Stimulated activated CD4-positive, alpha-beta T cell treated with anti-CD3 and anti-CD28 coated beads, Interleukin-4, amount 100 ng/mL, for 24 hours (primary cell): Measurements from ENCODE around the gene PTPRM.

Experiments used
- DNase-seq: peaks from one replicate; pipeline ENCODE4 v3.0.0-alpha.2; 2020

The PTPRM gene

GRCh38 chr18:8196238-8196637 lies 629.1 kb downstream of the PTPRM start:
- DNase-seq = no peak

- DNase-seq = no peak
These were observed 630.4 kb downstream of the PTPRM start for GRCh38 chr18:8197499-8197898.

GRCh38 chr18:8207996-8208395 lies 640.9 kb downstream of the PTPRM start:
- DNase-seq = no peak

- DNase-seq = no peak
These were observed 641.6 kb downstream of the PTPRM start for GRCh38 chr18:8208716-8209115.

GRCh38 chr18:8212896-8213780 lies 646.0 kb downstream of the PTPRM start:
- no peak for DNase-seq

GRCh38 chr18:8215741-8216140 lies 648.6 kb downstream of the PTPRM start:
- no peak for DNase-seq

- no peak for DNase-seq
These were observed 650.0 kb downstream of the PTPRM start for GRCh38 chr18:8217051-8217564.

- no peak for DNase-seq
These were observed 651.1 kb downstream of the PTPRM start for GRCh38 chr18:8218197-8218596.

GRCh38 chr18:8221452-8221851 lies 654.3 kb downstream of the PTPRM start:
- no peak for DNase-seq

GRCh38 chr18:8224576-8224975 lies 657.5 kb downstream of the PTPRM start:
- DNase-seq = no peak

- DNase-seq = no peak
These were observed 661.9 kb downstream of the PTPRM start for GRCh38 chr18:8229040-8229439.

GRCh38 chr18:8229787-8230186 lies 662.7 kb downstream of the PTPRM start:
- DNase-seq = no peak

GRCh38 chr18:8231316-8231715 lies 664.2 kb downstream of the PTPRM start:
- no peak for DNase-seq

- DNase-seq = no peak
These were observed 665.7 kb downstream of the PTPRM start for GRCh38 chr18:8232791-8233190.

GRCh38 chr18:8235894-8236293 lies 668.8 kb downstream of the PTPRM start:
- DNase-seq = no peak

- DNase-seq = no peak
These were observed 671.4 kb downstream of the PTPRM start for GRCh38 chr18:8238507-8238906.

- no peak for DNase-seq
These were observed 674.6 kb downstream of the PTPRM start for GRCh38 chr18:8241731-8242130.

GRCh38 chr18:8242151-8242696 lies 675.1 kb downstream of the PTPRM start:
- no peak for DNase-seq

- DNase-seq = no peak
These were observed 680.6 kb downstream of the PTPRM start for GRCh38 chr18:8247700-8248099.

- no peak for DNase-seq
These were observed 681.5 kb downstream of the PTPRM start for GRCh38 chr18:8248576-8248975.

GRCh38 chr18:8249811-8250210 lies 682.7 kb downstream of the PTPRM start:
- DNase-seq = no peak

GRCh38 chr18:8252371-8252770 lies 685.3 kb downstream of the PTPRM start:
- no peak for DNase-seq

GRCh38 chr18:8253944-8254343 lies 686.8 kb downstream of the PTPRM start:
- DNase-seq = no peak

GRCh38 chr18:8254654-8255053 lies 687.5 kb downstream of the PTPRM start:
- no peak for DNase-seq
